Kidney epithelial cell (primary cell): ENCODE measurements around the gene POLR1B. TPM values are rescaled to one million over a fixed set of nuclear protein-coding genes. Genes with fewer than 3 reads are reported as not detected.
"Not testable (repeated sequence)": the region's sequence is repeated elsewhere in the genome, so short reads cannot be mapped to it uniquely, and the experiment has no call there.

Experiments
- DNase-seq: peaks from one replicate; pipeline ENCODE4 v3.0.0-alpha.2; 2010; ENCODE audit warnings: low read depth
- H3K27me3 ChIP-seq: 2 replicates; pipeline ENCODE4 v1.6.0; 2011; ENCODE audit warnings: low read length; ENCODE audit not compliant: control insufficient read depth, insufficient read depth
- H3K36me3 ChIP-seq: 2 replicates; pipeline ENCODE4 v1.5.1; 2011; ENCODE audit warnings: low read length; ENCODE audit not compliant: control insufficient read depth, insufficient read depth
- H3K4me3 ChIP-seq: 2 replicates; pipeline ENCODE4 v1.5.1; 2011; ENCODE audit warnings: low read depth, mild to moderate bottlenecking, control low read depth, low read length
- total RNA-seq: library from RNA; depleted of rRNA; stranded (reverse); fragments of >200 nt; gene quantifications from 2 replicates; pipeline ENCODE4 v1.2.3, GENCODE V29; 2015
- TF ChIP-seq, protein P1 (sequence below): IDR thresholded peaks from 2 replicates; pipeline ENCODE4 v1.5.1; 2011; ENCODE audit warnings: mild to moderate bottlenecking, moderate library complexity, low read length, control low read depth, inconsistent platforms; ENCODE audit not compliant: insufficient read depth, poor library complexity, severe bottlenecking

The POLR1B gene, protein sequence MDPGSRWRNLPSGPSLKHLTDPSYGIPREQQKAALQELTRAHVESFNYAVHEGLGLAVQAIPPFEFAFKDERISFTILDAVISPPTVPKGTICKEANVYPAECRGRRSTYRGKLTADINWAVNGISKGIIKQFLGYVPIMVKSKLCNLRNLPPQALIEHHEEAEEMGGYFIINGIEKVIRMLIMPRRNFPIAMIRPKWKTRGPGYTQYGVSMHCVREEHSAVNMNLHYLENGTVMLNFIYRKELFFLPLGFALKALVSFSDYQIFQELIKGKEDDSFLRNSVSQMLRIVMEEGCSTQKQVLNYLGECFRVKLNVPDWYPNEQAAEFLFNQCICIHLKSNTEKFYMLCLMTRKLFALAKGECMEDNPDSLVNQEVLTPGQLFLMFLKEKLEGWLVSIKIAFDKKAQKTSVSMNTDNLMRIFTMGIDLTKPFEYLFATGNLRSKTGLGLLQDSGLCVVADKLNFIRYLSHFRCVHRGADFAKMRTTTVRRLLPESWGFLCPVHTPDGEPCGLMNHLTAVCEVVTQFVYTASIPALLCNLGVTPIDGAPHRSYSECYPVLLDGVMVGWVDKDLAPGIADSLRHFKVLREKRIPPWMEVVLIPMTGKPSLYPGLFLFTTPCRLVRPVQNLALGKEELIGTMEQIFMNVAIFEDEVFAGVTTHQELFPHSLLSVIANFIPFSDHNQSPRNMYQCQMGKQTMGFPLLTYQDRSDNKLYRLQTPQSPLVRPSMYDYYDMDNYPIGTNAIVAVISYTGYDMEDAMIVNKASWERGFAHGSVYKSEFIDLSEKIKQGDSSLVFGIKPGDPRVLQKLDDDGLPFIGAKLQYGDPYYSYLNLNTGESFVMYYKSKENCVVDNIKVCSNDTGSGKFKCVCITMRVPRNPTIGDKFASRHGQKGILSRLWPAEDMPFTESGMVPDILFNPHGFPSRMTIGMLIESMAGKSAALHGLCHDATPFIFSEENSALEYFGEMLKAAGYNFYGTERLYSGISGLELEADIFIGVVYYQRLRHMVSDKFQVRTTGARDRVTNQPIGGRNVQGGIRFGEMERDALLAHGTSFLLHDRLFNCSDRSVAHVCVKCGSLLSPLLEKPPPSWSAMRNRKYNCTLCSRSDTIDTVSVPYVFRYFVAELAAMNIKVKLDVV
- total RNA-seq: 20.8 and 20.9 TPM in 2 replicates

DNA sequence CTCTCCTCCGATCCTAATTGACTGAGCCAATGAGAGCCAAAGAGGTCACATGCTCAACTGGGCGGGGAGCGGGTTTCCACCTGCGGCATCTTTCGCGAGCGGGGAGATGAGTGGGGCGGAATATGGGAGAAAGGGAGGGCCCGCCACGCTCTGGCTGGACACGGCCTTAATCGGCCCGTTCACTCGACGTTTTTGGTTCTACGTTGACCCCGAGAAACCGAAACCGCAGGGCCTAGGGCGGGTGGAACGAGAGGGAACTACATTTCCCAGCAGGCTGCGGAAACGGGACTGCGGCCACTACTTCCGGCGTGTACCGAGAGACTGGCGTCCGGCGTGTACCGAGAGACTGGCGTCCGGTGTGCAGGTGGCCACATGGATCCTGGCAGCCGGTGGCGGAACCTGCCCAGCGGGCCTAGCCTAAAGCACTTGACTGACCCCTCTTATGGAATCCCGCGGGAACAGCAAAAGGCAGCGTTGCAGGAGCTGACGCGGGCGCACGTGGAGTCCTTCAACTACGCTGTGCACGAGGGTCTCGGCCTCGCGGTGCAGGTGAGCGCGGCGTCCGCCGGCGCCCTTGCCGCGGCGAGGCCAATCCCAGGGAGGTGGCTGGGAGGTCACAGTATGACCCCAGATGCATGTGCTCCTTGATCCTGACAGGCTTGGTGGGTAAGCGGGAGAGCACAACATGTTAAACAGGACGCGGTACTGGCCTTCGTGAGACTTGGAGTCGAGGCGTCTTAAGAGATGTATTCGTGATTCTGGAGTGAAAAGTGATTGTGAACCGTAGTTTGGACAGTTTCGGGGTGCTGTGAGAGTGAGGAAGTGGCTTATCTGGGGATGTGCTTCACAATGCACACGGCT is at the start of gene POLR1B:
Gene POLR1B, plus strand, starts transcription at position 343 of the 861 bp plus-strand sequence. Its CDS starts 30 bp downstream, at position 373.
- TF ChIP-seq, protein P1, sequence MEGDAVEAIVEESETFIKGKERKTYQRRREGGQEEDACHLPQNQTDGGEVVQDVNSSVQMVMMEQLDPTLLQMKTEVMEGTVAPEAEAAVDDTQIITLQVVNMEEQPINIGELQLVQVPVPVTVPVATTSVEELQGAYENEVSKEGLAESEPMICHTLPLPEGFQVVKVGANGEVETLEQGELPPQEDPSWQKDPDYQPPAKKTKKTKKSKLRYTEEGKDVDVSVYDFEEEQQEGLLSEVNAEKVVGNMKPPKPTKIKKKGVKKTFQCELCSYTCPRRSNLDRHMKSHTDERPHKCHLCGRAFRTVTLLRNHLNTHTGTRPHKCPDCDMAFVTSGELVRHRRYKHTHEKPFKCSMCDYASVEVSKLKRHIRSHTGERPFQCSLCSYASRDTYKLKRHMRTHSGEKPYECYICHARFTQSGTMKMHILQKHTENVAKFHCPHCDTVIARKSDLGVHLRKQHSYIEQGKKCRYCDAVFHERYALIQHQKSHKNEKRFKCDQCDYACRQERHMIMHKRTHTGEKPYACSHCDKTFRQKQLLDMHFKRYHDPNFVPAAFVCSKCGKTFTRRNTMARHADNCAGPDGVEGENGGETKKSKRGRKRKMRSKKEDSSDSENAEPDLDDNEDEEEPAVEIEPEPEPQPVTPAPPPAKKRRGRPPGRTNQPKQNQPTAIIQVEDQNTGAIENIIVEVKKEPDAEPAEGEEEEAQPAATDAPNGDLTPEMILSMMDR: no peak
- no peaks in the 10 kb centered on the region for H3K27me3 ChIP-seq
- no peaks in the 10 kb centered on the region for H3K36me3 ChIP-seq
- DNase-seq: no peak
- H3K4me3 ChIP-seq: peak within 1 kb of the TSS; percentile 73

DNA sequence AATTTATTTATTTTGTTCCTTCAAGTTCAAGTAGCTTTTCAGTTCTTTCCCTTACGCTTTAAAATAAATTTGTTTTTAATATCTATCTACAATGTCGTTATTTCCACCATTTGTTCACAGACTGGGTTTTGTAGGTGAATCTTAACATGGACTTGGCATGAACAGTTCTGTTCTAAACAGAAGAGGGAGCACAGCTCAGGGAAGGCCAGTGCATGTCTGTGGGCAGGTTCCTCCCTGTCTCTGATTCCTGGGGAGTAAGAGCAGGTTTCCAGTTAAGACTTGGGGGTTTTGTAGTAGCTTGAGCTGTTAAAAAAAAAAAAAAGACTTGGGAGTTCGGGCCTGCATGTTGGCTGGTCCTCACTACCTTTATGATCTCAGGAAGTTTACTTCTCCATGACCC is 49.2 kb upstream of the POLR1B start:
- no peak for DNase-seq
- H3K4me3 ChIP-seq: no peak overlapping the region
- no peaks in the 10 kb centered on the region for H3K27me3 ChIP-seq
- H3K36me3 ChIP-seq: no peaks in the 10 kb centered on the region
- TF ChIP-seq, protein P1: no peak

DNA sequence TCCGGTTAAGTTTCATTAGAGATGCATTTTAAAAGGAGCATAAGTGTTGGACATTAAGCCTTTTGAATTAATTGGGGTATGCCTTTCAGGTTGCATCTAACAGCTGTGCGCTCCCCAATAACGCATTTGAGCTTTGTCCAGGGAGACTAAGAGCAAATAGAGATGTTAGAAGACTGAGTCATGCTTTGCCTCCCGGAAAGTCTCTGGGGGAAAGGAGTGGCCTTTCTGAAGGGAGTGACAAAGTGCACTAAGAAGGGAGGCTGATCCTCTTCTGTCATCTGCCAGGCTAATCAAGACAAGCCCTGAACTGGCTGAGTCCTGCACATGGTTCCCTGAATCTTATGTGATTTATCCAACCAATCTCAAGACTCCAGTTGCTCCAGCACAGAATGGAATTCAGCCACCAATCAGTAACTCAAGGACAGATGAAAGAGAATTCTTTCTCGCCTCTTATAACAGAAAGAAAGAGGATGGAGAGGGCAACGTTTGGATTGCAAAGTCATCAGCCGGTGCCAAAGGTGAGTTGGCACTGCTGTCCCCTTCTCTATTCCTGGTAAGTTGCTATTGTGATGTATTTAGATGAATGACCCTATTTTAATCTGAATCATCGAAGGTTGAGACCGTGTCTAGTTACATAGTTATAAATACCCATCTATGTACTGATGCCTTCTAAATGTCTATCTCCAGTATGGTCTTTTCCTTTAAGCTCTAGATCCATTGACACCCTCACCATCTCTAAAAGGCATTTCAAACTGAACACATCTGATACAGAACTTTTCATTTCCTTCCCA is 48.2 kb upstream of the POLR1B start:
- Histone ChIP-seq H3K36me3 (no peaks in the 10 kb centered on the region), H3K27me3 (no peaks in the 10 kb centered on the region), H3K4me3 (no peak overlapping the region)
- TF ChIP-seq, protein P1: no peak
- no peak for DNase-seq

DNA sequence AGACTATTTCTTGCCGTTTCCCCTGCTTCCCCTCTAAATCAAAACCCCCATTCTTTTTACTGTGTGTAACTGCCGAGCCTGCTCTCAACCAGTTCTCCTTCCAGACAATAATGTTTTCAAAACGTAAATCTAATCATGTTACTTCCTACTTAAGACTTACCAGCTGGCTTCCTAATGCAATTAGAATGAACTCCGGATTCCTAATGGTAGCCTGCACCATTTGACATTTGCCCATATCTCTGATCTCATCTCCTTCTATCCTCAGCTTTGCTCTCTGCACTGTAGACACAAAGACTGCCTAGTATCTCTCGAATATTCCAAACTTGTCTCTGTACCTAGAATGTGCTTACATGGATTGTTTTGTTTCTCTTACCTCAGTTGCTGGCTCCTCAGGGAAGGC is 47.4 kb upstream of the POLR1B start:
- no peak overlapping the region for H3K4me3 ChIP-seq
- TF ChIP-seq, protein P1: no peak
- no peaks in the 10 kb centered on the region for H3K27me3 ChIP-seq
- no peak for DNase-seq
- H3K36me3 ChIP-seq: no peaks in the 10 kb centered on the region

DNA sequence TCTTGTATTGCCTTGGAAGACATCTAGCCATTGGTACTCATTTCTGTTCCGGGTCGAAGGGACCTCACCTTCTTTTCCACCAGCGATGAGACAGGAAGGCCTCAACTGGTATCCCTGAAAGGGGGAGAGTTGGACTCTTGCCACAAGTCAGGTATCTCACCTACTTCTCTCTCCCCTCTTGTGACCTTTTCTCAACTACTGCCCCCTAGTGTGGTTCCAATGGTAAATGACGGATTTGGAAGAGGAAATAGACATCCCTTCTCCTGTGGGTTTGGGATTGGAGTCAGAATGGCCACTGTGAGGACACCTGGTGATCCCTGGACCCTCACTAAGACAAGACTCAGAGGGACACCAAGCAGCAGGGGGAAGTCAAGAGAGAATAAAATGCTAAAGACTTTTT is 46.4 kb upstream of the POLR1B start:
- not testable (repeated sequence) for H3K27me3 ChIP-seq, DNase-seq, H3K4me3 ChIP-seq, H3K36me3 ChIP-seq

DNA sequence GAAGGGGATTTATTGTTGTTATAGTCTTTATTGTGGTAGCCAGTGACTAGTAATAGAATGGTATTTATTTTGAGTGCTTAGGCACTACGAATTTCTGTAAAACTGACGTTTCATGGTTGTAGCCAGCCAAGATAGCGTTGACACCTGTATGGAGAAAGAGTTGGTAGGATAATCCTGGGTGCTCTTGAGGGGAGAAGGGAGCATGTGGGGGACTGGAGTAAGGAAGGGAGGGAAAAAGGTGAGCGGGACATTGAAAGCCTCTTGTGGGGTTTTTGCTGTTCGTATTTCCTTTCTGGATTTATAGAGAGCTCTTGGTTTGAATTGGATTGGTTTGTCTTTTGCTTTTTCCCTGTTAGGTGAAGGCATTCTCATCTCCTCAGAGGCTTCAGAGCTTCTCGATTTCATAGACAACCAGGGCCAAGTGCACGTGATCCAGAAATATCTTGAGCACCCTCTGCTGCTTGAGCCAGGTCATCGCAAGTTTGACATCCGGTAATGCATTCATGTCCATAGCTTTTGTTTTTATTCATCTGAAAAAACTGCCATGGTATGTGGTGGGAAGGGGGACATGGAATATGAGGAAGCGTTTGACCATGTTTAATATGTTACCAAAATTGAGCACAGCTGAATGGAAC is 41.3 kb upstream of the POLR1B start:
- not testable (repeated sequence) for DNase-seq, H3K4me3 ChIP-seq, H3K27me3 ChIP-seq, H3K36me3 ChIP-seq

DNA sequence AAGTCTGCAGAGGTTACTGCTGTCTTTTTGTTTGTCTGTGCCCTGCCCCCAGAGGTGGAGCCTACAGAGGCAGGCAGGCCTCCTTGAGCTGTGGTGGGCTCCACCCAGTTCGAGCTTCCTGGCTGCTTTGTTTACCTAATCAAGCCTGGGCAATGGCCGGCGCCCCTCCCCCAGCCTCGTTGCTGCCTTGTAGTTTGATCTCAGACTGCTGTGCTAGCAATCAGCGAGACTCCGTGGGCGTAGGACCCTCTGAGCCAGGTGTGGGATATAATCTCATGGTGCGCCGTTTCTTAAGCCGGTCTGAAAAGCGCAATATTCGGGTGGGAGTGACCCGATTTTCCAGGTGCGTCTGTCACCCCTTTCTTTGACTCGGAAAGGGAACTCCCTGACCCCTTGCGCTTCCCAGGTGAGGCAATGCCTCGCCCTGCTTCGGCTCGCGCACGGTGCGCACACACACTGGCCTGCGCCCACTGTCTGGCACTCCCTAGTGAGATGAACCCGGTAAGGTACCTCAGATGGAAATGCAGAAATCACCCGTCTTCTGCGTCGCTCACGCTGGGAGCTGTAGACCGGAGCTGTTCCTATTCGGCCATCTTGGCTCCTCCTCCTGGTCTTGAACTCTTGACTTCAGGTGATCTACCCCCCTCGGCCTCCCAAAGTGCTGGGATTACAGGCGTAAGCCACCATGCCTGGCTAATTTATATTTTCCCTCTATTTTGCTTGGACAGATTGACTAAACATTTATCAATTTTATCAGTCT is 32.8 kb upstream of the POLR1B start:
- H3K27me3 ChIP-seq, H3K36me3 ChIP-seq, DNase-seq, H3K4me3 ChIP-seq: not testable (repeated sequence)
